HepG2 (cell line): ENCODE measurements around the gene PAIP2. TPM values are rescaled to one million over a fixed set of nuclear protein-coding genes. Genes with fewer than 3 reads are reported as not detected.
A peak's percentile ranks its signal among the peaks of the same experiment; 100 is the strongest.

ENCODE experiments used
- ATAC-seq: fragments of 200-7000 bp; cut with Tn5 transposase; 3 replicates; pipeline ENCODE4 v1.9.1; 2020; ENCODE audit warnings: mild to moderate bottlenecking, moderate library complexity
- BruUV-seq: library from RNA; stranded (reverse); fragments of 400-500 nt; replicated peaks from 2 replicates; lab custom pipeline; 2021; lab: Mats Ljungman, UMichigan
- CTCF ChIA-PET: fragments of 300-600 bp; formaldehyde crosslinking; extraction: SDS; loops from one replicate; lab custom pipeline; 2021; ENCODE audit warnings: low total read pairs, inconsistent platforms, low intra/inter-chr PET ratio; lab: Yijun Ruan, JAX
- POLR2A ChIA-PET: fragments of 350-600 bp; sonication (Branson Sonifier 250); formaldehyde crosslinking; loops from one replicate; lab custom pipeline; 2020; ENCODE audit warnings: antibody characterized with exemption, inconsistent platforms; lab: Yijun Ruan, JAX
- DNase-seq: peaks from one replicate; pipeline ENCODE4 v3.0.0-alpha.2; 2015; ENCODE audit warnings: low spot score
- FAIRE-seq: peaks from 3 replicates; lab custom pipeline; 2011; peaks lifted over from hg19 to GRCh38; lab: Jason Lieb, UNC
- H2AFZ ChIP-seq: one replicate; pipeline ENCODE4 v1.6.1; 2011; ENCODE audit warnings: low read length, inconsistent platforms
- H3K27ac ChIP-seq: fragments of 300-600 bp; 3 replicates; pipeline ENCODE4 v1.8.0; 2011; ENCODE audit warnings: mixed run types, mild to moderate bottlenecking, mixed read lengths, low read length, inconsistent platforms; ENCODE audit not compliant: insufficient read depth; ENCODE audit errors: extremely low read length
- H3K27me3 ChIP-seq, 2 experiments: fragments of 200-600 bp in 1 of 2; 2 replicates in 1 of 2; 3 replicates in 1 of 2; pipeline versions ENCODE4 v1.6.0 to v1.8.0; 2011; ENCODE audit warnings: low read length in 2 of 2, mild to moderate bottlenecking in 2 of 2, moderate library complexity in 2 of 2, inconsistent platforms in 1 of 2; ENCODE audit not compliant: insufficient read depth in 2 of 2, control insufficient read depth in 1 of 2
- H3K36me3 ChIP-seq, 2 experiments: fragments of 200-600 bp in 1 of 2; replicated peaks in 1 of 2; 2 replicates in 1 of 2; 3 replicates in 1 of 2; pipeline versions ENCODE4 v1.5.1 to v1.8.0; 2011; ENCODE audit warnings: low read length in 2 of 2, inconsistent platforms in 1 of 2; ENCODE audit not compliant: insufficient read depth in 2 of 2, control insufficient read depth in 1 of 2
- H3K4me1 ChIP-seq: 2 replicates; pipeline ENCODE4 v1.5.1; 2012; ENCODE audit warnings: low read length, inconsistent platforms; ENCODE audit not compliant: insufficient read depth
- H3K4me2 ChIP-seq: 2 replicates; pipeline ENCODE4 v1.6.0; 2011; ENCODE audit warnings: low read depth, low read length, inconsistent platforms
- H3K4me3 ChIP-seq, 3 experiments: fragments of 200-600 bp in 1 of 3; sonication (generic), shearing (Covaris generic) in 1 of 3; replicated peaks in 1 of 3; 2 replicates each; pipeline ENCODE4 v1.5.1; 2011 to 2016; ENCODE audit warnings: low read length in 3 of 3, inconsistent platforms in 2 of 3, low read depth in 2 of 3, mild to moderate bottlenecking in 2 of 3, control low read depth in 1 of 3, mixed read lengths in 1 of 3; ENCODE audit not compliant: insufficient read depth in 1 of 3
- H3K79me2 ChIP-seq: one replicate; pipeline ENCODE4 v1.6.1; 2011; ENCODE audit warnings: low read length, inconsistent platforms; ENCODE audit not compliant: insufficient read depth
- H3K9ac ChIP-seq: 2 replicates; pipeline ENCODE4 v1.6.0; 2011; ENCODE audit warnings: mild to moderate bottlenecking, low read depth, low read length, inconsistent platforms; ENCODE audit not compliant: insufficient read depth
- H3K9me3 ChIP-seq: 2 replicates; pipeline ENCODE4 v1.5.1; 2012; ENCODE audit warnings: mild to moderate bottlenecking, low read length
- H4K20me1 ChIP-seq: 2 replicates; pipeline ENCODE4 v1.6.0; 2011; ENCODE audit warnings: inconsistent platforms, mild to moderate bottlenecking, low read length, moderate library complexity; ENCODE audit not compliant: insufficient read depth
- EEA1 ChIP-seq: sonication (generic); formaldehyde crosslinking; IDR thresholded peaks from 2 replicates; pipeline ENCODE4 v1.5.1; 2020; ENCODE audit warnings: mild to moderate bottlenecking, missing genetic modification reagents, borderline replicate concordance
- FOXA1 ChIP-seq, 2 experiments: fragments of 450-650 bp in 1 of 2; sonication (generic) in 1 of 2; formaldehyde crosslinking in 1 of 2; IDR thresholded peaks; 2 replicates each; pipeline versions ENCODE4 v1.4.0 to v1.6.1; 2016 to 2020; ENCODE audit warnings: missing genetic modification reagents in 1 of 2
- KLF6 ChIP-seq: IDR thresholded peaks from 2 replicates; pipeline ENCODE4 v1.8.0; 2016; ENCODE audit warnings: missing biosample characterization, missing genetic modification reagents
- MBD4 ChIP-seq: IDR thresholded peaks from 2 replicates; pipeline ENCODE4 v1.6.1; 2012; ENCODE audit warnings: low read length, inconsistent platforms, borderline replicate concordance
- PAX8 ChIP-seq: sonication (generic); formaldehyde crosslinking; IDR thresholded peaks from 2 replicates; pipeline ENCODE4 v1.8.0; 2022; ENCODE audit warnings: mild to moderate bottlenecking, missing genetic modification reagents, borderline replicate concordance
- POLR2AphosphoS5 ChIP-seq: IDR thresholded peaks from 2 replicates; pipeline ENCODE4 v1.6.1; 2012; ENCODE audit warnings: low read depth, low read length
- TFAP4 ChIP-seq: sonication (generic); IDR thresholded peaks from 2 replicates; pipeline ENCODE4 v1.6.1; 2016; ENCODE audit warnings: low read depth, borderline replicate concordance
- TOPORS ChIP-seq: sonication (generic); formaldehyde crosslinking; IDR thresholded peaks from 2 replicates; pipeline ENCODE4 v1.8.0; 2023; ENCODE audit warnings: mild to moderate bottlenecking, missing genetic modification reagents
- ZBTB25 ChIP-seq: IDR thresholded peaks from 2 replicates; pipeline ENCODE4 v1.6.1; 2018; ENCODE audit warnings: missing genetic modification reagents
- ZNF567 ChIP-seq: sonication (generic); formaldehyde crosslinking; IDR thresholded peaks from 2 replicates; pipeline ENCODE4 v1.8.1; 2023; ENCODE audit warnings: mild to moderate bottlenecking, missing genetic modification reagents, borderline replicate concordance
- ZNF83 ChIP-seq: sonication (generic); formaldehyde crosslinking; IDR thresholded peaks from 2 replicates; pipeline ENCODE4 v1.4.0; 2020; ENCODE audit warnings: missing genetic modification reagents, mild to moderate bottlenecking, borderline replicate concordance
- ZNF850 ChIP-seq: sonication (generic); formaldehyde crosslinking; conservative IDR thresholded peaks from 2 replicates; pipeline ENCODE4 v1.9.0; 2021; ENCODE audit warnings: mild to moderate bottlenecking, missing genetic modification reagents
- WGBS: methylation state at CpG from one replicate; pipeline ENCODE4 v1.1.6; 2017; ENCODE audit warnings: low lambda C conversion rate; 5-methylcytosine and 5-hydroxymethylcytosine counted together
- in situ Hi-C: cut with HindIII; loops from 2 replicates; pipeline ENCODE4 v1.10.0; 2017; ENCODE audit warnings: low pct_unique_long_range_greater_than_20kb; ENCODE audit not compliant: extremely low pct_ligation_motif_present
- intact Hi-C: fragments of 100-400 bp; cut with micrococcal nuclease; formaldehyde crosslinking; loops from one replicate; pipeline ENCODE4 v1.10.0; 2022; ENCODE audit not compliant: unreplicated experiment
- polyA plus RNA-seq, 8 experiments: library from polyadenylated mRNA; depleted of rRNA in 3 of 8; stranded (reverse) in 7 of 8; unstranded in 1 of 8; fragments of >200 nt; fragmentation: Illumina TruSeq in 4 of 8; extraction: Trizol in 4 of 8; gene quantifications; 2 replicates each; pipeline versions ENCODE4 v1.2.1 to v1.2.3, GENCODE V29; 2011 to 2016; ENCODE audit warnings: low read depth in 4 of 8, missing spikeins in 1 of 8, mixed read lengths in 1 of 8; ENCODE audit not compliant: insufficient read depth in 1 of 8
- total RNA-seq, 5 experiments: library from RNA; depleted of rRNA; stranded (reverse); fragments of >200 nt; fragmentation: Illumina TruSeq; extraction: Trizol; gene quantifications; 2 replicates each; pipeline ENCODE4 v1.2.3, GENCODE V29; 2016; ENCODE audit warnings: low read depth in 1 of 5

Gene PAIP2
- total and polyA plus RNA-seq, 2 of the 13 experiments (the other 11 are each of a cell fraction or from before 2014, with no cell fraction given) = 61.5 to 76.3 TPM

- Histone ChIP-seq H3K9ac (no peak overlapping the region), H3K27me3 (no peaks in the 10 kb centered on the region), H3K4me3 (no peak overlapping the region), H4K20me1 (peaks cover 100% of the 10 kb centered on the region), H3K4me1 (peaks cover 98% of the 10 kb centered on the region), H3K27ac (no peak overlapping the region), H3K79me2 (peaks cover 99% of the 10 kb centered on the region), H3K4me2 (peak overlapping the region; percentile 7; the same call in 1 of the 2 replicates), H2AFZ (no peak overlapping the region), H3K36me3 (peaks cover 0 to 1% of the 10 kb centered on the region in 2 experiments; a peak in 1 of 5 replicates), H3K9me3 (no peaks in the 10 kb centered on the region)
- CTCF ChIA-PET = no interaction called here
- no TSS peak for BruUV-seq
- DNase-seq = no peak
- 74% methylated on average over 7 of the region's 7 CpGs for WGBS
- intact Hi-C loops = no loop called here
- ATAC-seq = no peak
- in situ Hi-C loops = no loop called here
- POLR2A ChIA-PET = interaction anchor here (1.2 kb wide), 1 partner anchor 40 kb away, joined by 3 read pairs; no protein-coding TSS in a partner anchor
- no peak for TF ChIP-seq FOXA1 (IDR thresholded peaks at IDR 0.05)
- no peak for TF ChIP-seq FOXA1 (CRISPR knock-in tag; IDR thresholded peaks at IDR 0.05)
- TF ChIP-seq POLR2AphosphoS5 = no peak
- no peak for TF ChIP-seq KLF6 (CRISPR knock-in tag)
- no peak for TF ChIP-seq ZBTB25 (CRISPR knock-in tag)
- no peak for TF ChIP-seq ZNF850 (CRISPR knock-in tag)
- TF ChIP-seq ZNF83 (CRISPR knock-in tag) = no peak
- TF ChIP-seq ZNF567 (CRISPR knock-in tag) = no peak
- TF ChIP-seq MBD4 = no peak
- TF ChIP-seq EEA1 (CRISPR knock-in tag) = no peak
- TF ChIP-seq PAX8 (CRISPR knock-in tag) = no peak
- TF ChIP-seq TFAP4 = no peak
- no peak for TF ChIP-seq TOPORS (CRISPR knock-in tag)
- no peak for FAIRE-seq
Measured at GRCh38 chr5:139301808-139302499, 39.7 kb upstream of the PAIP2 start.
